Thyroid gland (tissue), 4 donors: ENCODE results near the gene CYTH1. TPM values are rescaled to one million over a fixed set of nuclear protein-coding genes. Genes with fewer than 3 reads are reported as not detected.
A peak's percentile ranks its signal among the peaks of the same experiment; 100 is the strongest.

Source experiments
- DNase-seq, 2 donors: peaks; one replicate each; pipeline ENCODE4 v3.0.0-alpha.2; 2019
- H3K27ac ChIP-seq, 3 donors: fragments of 200-600 bp; sonication (generic); 1 replicate in 2 of 3; 2 replicates in 1 of 3; pipeline ENCODE4 v1.5.1; 2016 to 2019; ENCODE audit warnings: mild to moderate bottlenecking in 1 of 3, moderate library complexity in 1 of 3
- H3K27me3 ChIP-seq: fragments of 200-600 bp; sonication (generic); one replicate; pipeline ENCODE4 v1.5.1; 2019
- H3K36me3 ChIP-seq, 2 donors: fragments of 200-600 bp; sonication (generic); one replicate each; pipeline ENCODE4 v1.5.1; 2016 to 2019
- H3K4me1 ChIP-seq, 2 donors: fragments of 200-600 bp; sonication (generic); one replicate each; pipeline ENCODE4 v1.5.1; 2017 to 2019
- H3K4me3 ChIP-seq, 3 donors: fragments of 200-600 bp; sonication (generic); replicated peaks in 1 of 3; 1 replicate in 2 of 3; 2 replicates in 1 of 3; pipeline ENCODE4 v1.5.1; 2016; ENCODE audit warnings: mild to moderate bottlenecking in 1 of 3
- H3K9me3 ChIP-seq: fragments of 200-600 bp; sonication (generic); one replicate; pipeline ENCODE4 v1.5.1; 2017
- CTCF ChIP-seq, 6 experiments: fragments of 200-600 bp in 3 of 6; fragments of 450-650 bp in 3 of 6; sonication (generic) in 3 of 6; IDR thresholded peaks; one replicate each; pipeline ENCODE4 v1.5.1; 2016 to 2019; ENCODE audit warnings: antibody characterized with exemption in 6 of 6, mild to moderate bottlenecking in 2 of 6, inconsistent platforms in 1 of 6, moderate library complexity in 1 of 6
- POLR2A ChIP-seq, 2 donors: fragments of 450-650 bp; IDR thresholded peaks; one replicate each; pipeline ENCODE4 v1.6.1; 2017; ENCODE audit warnings: antibody characterized with exemption in 2 of 2, mild to moderate bottlenecking in 2 of 2, moderate library complexity in 1 of 2
- WGBS, 2 donors: methylation state at CpG; one replicate each; pipeline ENCODE4 v1.1.5; 2017; 5-methylcytosine and 5-hydroxymethylcytosine counted together
- intact Hi-C: fragments of 100-400 bp; cut with DNase I; formaldehyde crosslinking; loops from one replicate; pipeline ENCODE4 v1.15.1; 2023
- total RNA-seq, 4 donors: library from RNA; depleted of rRNA; stranded (reverse); fragments of >200 nt; gene quantifications; one replicate each; pipeline ENCODE4 v1.2.3, GENCODE V29; 2016

Gene CYTH1
- total RNA-seq, 4 donors from 2014 or later = 69.0 to 94.5 (median 75.7) TPM

- TF ChIP-seq POLR2A (IDR thresholded peaks at IDR 0.05) (no peak), CTCF (IDR thresholded peaks at IDR 0.05) (no peak)
- H3K4me1 ChIP-seq = no peaks in the 10 kb centered on the region
- no peak overlapping the region for H3K4me3 ChIP-seq
- H3K36me3 ChIP-seq = peaks cover 80 to 85% of the 10 kb centered on the region in 2 donors
- intact Hi-C loops = no loop called here
- 83 to 90% methylated on average over 19 of the region's 19 CpGs for WGBS, 2 donors
- H3K27ac ChIP-seq = peak overlapping the region in 1 of 3 donors; percentile 70
- no peak for DNase-seq
- H3K9me3 ChIP-seq = no peaks in the 10 kb centered on the region
- H3K27me3 ChIP-seq = no peaks in the 10 kb centered on the region
Measured at GRCh38 chr17:78818152-78818846, 36.2 kb upstream of the CYTH1 start.

- no peaks in the 10 kb centered on the region for H3K27me3 ChIP-seq
- peaks cover 84 to 87% of the 10 kb centered on the region in 2 donors for H3K36me3 ChIP-seq
- no peaks in the 10 kb centered on the region for H3K9me3 ChIP-seq
- intact Hi-C loops = no loop called here
- no peak for DNase-seq
- no peaks in the 10 kb centered on the region for H3K4me1 ChIP-seq
- WGBS, 2 donors = 82 to 89% methylated on average over 6 of the region's 6 CpGs
- no peak overlapping the region for H3K27ac ChIP-seq
- TF ChIP-seq POLR2A (IDR thresholded peaks at IDR 0.05) = no peak
- no peak overlapping the region for H3K4me3 ChIP-seq
Measured at GRCh38 chr17:78817123-78817522, 35.0 kb upstream of the CYTH1 start.

GRCh38 chr17:78815696-78816095 is 33.6 kb upstream of the CYTH1 start:
- H3K4me1 ChIP-seq = no peaks in the 10 kb centered on the region
- peaks cover 84 to 89% of the 10 kb centered on the region in 2 donors for H3K36me3 ChIP-seq
- intact Hi-C loops = no loop called here
- TF ChIP-seq POLR2A (IDR thresholded peaks at IDR 0.05) (no peak), CTCF (IDR thresholded peaks at IDR 0.05) (no peak)
- WGBS, 2 donors = 81 to 88% methylated on average over 7 of the region's 7 CpGs
- H3K27ac ChIP-seq = no peak overlapping the region
- H3K27me3 ChIP-seq = no peaks in the 10 kb centered on the region
- H3K4me3 ChIP-seq = no peak overlapping the region
- H3K9me3 ChIP-seq = no peaks in the 10 kb centered on the region
- no peak for DNase-seq

- Histone ChIP-seq H3K36me3 (peaks cover 55 to 78% of the 10 kb centered on the region in 2 donors), H3K27ac (peak overlapping the region in 1 of 3 donors; percentile 25)
- intact Hi-C loops = no loop called here
Measured at GRCh38 chr17:78812855-78813254, 30.8 kb upstream of the CYTH1 start.

GRCh38 chr17:78808163-78808562 is 26.1 kb upstream of the CYTH1 start:
- DNase-seq = no peak
- TF ChIP-seq CTCF (IDR thresholded peaks at IDR 0.05) = no peak
- no peak for TF ChIP-seq POLR2A (IDR thresholded peaks at IDR 0.05)
- no peaks in the 10 kb centered on the region for H3K4me1 ChIP-seq
- H3K36me3 ChIP-seq = peaks cover 49 to 72% of the 10 kb centered on the region in 2 donors
- intact Hi-C loops = no loop called here
- H3K27me3 ChIP-seq = no peaks in the 10 kb centered on the region
- 92 to 98% methylated on average over 3 to 4 of the region's 4 CpGs for WGBS, 2 donors
- no peak overlapping the region for H3K27ac ChIP-seq
- no peaks in the 10 kb centered on the region for H3K9me3 ChIP-seq
- no peak overlapping the region for H3K4me3 ChIP-seq

More at GRCh38 chr17:78812855-78813254, 30.8 kb upstream of the CYTH1 start:
- Histone ChIP-seq H3K27me3 (no peaks in the 10 kb centered on the region), H3K4me1 (no peaks in the 10 kb centered on the region), H3K4me3 (no peak overlapping the region), H3K9me3 (no peaks in the 10 kb centered on the region)
- no peak for DNase-seq
- TF ChIP-seq CTCF (IDR thresholded peaks at IDR 0.05) (no peak), POLR2A (IDR thresholded peaks at IDR 0.05) (no peak)
- 67 to 69% methylated on average over 8 of the region's 8 CpGs for WGBS, 2 donors
